ENCODE results near the gene GPAT3.

The GPAT3 gene

DNA sequence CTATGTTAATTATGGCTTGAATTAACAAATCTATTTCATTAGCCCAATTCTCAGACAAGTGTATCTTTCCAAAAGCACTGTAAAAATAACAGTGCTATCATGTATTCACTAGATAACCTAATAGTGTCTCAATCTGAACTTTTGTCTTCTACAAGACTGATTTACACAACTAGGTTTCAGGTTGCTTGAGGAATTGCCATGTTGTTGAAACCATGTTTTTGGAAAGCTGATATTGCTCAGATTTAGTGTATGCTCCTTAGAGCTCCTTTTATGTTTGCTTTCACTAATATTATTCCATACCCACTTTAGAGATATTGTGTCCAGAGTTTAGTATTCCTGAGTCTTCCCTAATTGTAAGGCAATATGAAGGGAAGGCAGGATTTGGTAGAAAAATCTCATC is 70.6 kb downstream of the GPAT3 start:
- TF ChIP-seq, protein P1, sequence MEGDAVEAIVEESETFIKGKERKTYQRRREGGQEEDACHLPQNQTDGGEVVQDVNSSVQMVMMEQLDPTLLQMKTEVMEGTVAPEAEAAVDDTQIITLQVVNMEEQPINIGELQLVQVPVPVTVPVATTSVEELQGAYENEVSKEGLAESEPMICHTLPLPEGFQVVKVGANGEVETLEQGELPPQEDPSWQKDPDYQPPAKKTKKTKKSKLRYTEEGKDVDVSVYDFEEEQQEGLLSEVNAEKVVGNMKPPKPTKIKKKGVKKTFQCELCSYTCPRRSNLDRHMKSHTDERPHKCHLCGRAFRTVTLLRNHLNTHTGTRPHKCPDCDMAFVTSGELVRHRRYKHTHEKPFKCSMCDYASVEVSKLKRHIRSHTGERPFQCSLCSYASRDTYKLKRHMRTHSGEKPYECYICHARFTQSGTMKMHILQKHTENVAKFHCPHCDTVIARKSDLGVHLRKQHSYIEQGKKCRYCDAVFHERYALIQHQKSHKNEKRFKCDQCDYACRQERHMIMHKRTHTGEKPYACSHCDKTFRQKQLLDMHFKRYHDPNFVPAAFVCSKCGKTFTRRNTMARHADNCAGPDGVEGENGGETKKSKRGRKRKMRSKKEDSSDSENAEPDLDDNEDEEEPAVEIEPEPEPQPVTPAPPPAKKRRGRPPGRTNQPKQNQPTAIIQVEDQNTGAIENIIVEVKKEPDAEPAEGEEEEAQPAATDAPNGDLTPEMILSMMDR (IDR thresholded peaks at IDR 0.05; ENCODE audit: unreplicated experiment in 3 of 3): no peak
- H3K27ac Mint-ChIP-seq: peak overlapping the region; percentile 56 to 89 (median 57)

DNA sequence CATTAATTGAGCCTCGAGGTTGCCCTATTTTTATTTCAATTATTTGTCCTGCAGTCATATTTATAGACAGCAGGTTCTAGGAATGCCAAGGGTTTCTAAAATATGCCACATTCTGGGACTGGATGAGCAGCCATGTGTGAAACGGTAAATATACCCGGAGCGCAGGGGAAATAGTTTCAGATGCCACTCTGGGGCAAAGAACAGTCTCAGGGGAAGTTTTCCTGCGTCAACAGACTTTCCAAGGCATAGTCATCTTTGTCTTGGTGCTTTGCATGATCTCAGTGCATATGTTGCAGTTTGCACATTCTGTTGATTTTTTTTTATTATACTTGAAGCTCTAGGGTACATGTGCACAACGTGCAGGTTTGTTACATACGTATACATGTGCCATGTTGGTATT is 71.0 kb downstream of the GPAT3 start:
- peaks cover 16% of the 10 kb centered on the region for H3K9me3 Mint-ChIP-seq

More for the DNA sequence above, 70.6 kb downstream of the GPAT3 start:
- Mint-ChIP-seq H3K27me3 (ENCODE audit: low read depth) (no peaks in the 10 kb centered on the region), H3K9me3 (peaks cover 12% of the 10 kb centered on the region), H3K4me3 (no peak overlapping the region), H3K4me1 (peaks cover 50% of the 10 kb centered on the region), H3K36me3 (ENCODE audit: low read depth) (peaks cover 2% of the 10 kb centered on the region)

DNA sequence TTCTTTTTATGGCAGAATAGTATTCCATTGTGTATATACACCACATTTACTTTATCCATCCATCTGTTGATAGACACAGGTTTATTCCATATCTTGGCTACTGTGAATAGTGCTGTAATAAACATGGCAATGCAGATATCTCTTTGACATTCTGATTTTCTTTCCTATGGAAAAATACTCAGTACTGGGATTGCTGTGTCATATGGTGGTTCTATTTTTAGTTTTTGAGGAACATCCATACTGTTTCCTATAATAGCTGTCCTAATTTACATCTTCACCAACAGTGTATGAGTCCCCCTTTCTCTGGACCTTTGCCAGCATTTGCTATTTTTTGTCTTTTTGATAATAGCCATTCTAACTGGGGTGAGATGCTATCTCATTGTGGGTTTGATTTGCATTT is 73.5 kb downstream of the GPAT3 start:
- Mint-ChIP-seq H3K27ac (peak overlapping the region in 2 of 3 experiments; percentile 26 to 39), H3K4me3 (no peak overlapping the region), H3K4me1 (peaks cover 36% of the 10 kb centered on the region), H3K9me3 (peaks cover 35% of the 10 kb centered on the region), H3K27me3 (ENCODE audit: low read depth) (no peaks in the 10 kb centered on the region), H3K36me3 (ENCODE audit: low read depth) (peaks cover 19% of the 10 kb centered on the region)
- TF ChIP-seq, protein P1 (IDR thresholded peaks at IDR 0.05; ENCODE audit: unreplicated experiment in 3 of 3): no peak

More for the DNA sequence above, 71.0 kb downstream of the GPAT3 start:
- Mint-ChIP-seq H3K27ac (peak overlapping the region; percentile 56 to 89 (median 57)), H3K4me1 (peaks cover 50% of the 10 kb centered on the region), H3K27me3 (ENCODE audit: low read depth) (no peaks in the 10 kb centered on the region), H3K4me3 (no peak overlapping the region), H3K36me3 (ENCODE audit: low read depth) (peaks cover 4% of the 10 kb centered on the region)
- TF ChIP-seq, protein P1 (IDR thresholded peaks at IDR 0.05; ENCODE audit: unreplicated experiment in 3 of 3): no peak

DNA sequence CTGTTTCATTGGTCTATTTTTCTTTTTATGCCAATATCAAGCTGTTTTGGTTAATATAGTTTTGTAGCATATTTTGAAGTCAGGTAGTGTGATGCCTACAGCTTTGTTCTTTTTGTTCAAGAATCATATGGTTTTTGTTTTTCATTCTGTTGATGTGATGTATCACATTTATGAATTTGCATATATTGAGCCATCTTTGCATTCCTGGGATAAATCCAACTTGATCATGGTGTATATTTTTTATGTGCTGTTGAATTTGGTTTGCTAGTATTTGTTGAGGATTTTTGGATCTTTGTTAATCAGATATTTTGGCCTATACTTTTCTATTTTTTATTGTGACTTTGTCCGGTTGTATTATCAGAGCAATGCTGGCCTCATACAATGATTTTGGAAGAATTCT is 74.8 kb downstream of the GPAT3 start:
- peaks cover 19% of the 10 kb centered on the region for H3K36me3 Mint-ChIP-seq (ENCODE audit: low read depth)
- no peaks in the 10 kb centered on the region for H3K27me3 Mint-ChIP-seq (ENCODE audit: low read depth)
- H3K27ac Mint-ChIP-seq: no peak overlapping the region
- TF ChIP-seq, protein P1 (IDR thresholded peaks at IDR 0.05; ENCODE audit: unreplicated experiment in 3 of 3): no peak
- H3K4me1 Mint-ChIP-seq: peaks cover 23% of the 10 kb centered on the region
- peaks cover 42% of the 10 kb centered on the region for H3K9me3 Mint-ChIP-seq
- no peak overlapping the region for H3K4me3 Mint-ChIP-seq

DNA sequence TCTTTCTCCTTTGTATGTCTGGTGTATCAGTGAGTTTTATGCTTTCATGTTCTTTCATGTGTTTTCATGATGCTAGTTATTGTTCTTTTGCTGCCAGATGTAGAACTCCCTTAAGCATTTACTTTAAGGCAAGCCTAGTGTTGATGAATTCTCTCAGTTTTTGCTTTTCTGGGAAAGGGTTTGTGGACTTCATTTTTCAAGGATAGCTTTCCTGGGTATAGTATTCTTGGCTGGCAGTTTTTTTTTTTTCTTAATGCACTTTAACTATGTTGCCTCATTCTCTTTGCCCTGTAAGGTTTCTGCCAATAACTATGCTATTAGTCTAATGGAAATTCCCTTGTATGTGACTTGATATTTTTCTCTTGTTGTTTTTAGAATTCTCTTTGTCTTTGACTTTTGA is 77.1 kb downstream of the GPAT3 start:
- no peak overlapping the region for H3K4me3 Mint-ChIP-seq
- H3K27ac Mint-ChIP-seq: no peak overlapping the region
- no peaks in the 10 kb centered on the region for H3K27me3 Mint-ChIP-seq (ENCODE audit: low read depth)
- TF ChIP-seq, protein P1 (IDR thresholded peaks at IDR 0.05; ENCODE audit: unreplicated experiment in 3 of 3): no peak
- H3K9me3 Mint-ChIP-seq: peaks cover 42% of the 10 kb centered on the region
- H3K4me1 Mint-ChIP-seq: peaks cover 18% of the 10 kb centered on the region
- peaks cover 19% of the 10 kb centered on the region for H3K36me3 Mint-ChIP-seq (ENCODE audit: low read depth)

DNA sequence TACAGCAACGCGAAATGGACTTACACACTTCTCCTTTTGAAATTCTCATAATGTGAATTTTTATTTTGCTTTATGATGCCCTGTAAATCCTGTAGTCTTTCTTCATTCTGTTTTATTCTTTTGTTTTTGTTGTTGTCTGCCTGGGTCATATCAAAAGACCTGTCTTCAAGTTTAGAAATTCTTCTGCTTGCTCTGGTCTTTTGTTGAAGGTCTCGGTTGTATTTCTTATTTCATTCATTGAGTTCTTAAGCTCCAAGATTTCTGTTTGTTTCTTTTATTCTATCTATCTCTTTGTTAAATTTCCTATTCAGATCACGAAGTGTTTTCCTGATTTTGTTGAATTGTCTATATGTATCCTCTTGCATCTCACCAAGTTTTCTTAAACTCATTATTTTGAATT is 78.1 kb downstream of the GPAT3 start:
- Mint-ChIP-seq H3K9me3 (peaks cover 42% of the 10 kb centered on the region), H3K4me1 (peaks cover 24% of the 10 kb centered on the region), H3K4me3 (no peak overlapping the region), H3K27me3 (ENCODE audit: low read depth) (no peaks in the 10 kb centered on the region), H3K27ac (no peak overlapping the region), H3K36me3 (ENCODE audit: low read depth) (peaks cover 19% of the 10 kb centered on the region)
- TF ChIP-seq, protein P1 (IDR thresholded peaks at IDR 0.05; ENCODE audit: unreplicated experiment in 3 of 3): no peak
